ENCODE measurements around the gene ITIH6. TPM values are rescaled to one million over a fixed set of nuclear protein-coding genes. Genes with fewer than 3 reads are reported as not detected.
"Not testable (repeated sequence)": the region's sequence is repeated elsewhere in the genome, so short reads cannot be mapped to it uniquely, and the experiment has no call there.

The ITIH6 gene
- total RNA-seq, 2 experiments from 2014 or later: not detected

DNA sequence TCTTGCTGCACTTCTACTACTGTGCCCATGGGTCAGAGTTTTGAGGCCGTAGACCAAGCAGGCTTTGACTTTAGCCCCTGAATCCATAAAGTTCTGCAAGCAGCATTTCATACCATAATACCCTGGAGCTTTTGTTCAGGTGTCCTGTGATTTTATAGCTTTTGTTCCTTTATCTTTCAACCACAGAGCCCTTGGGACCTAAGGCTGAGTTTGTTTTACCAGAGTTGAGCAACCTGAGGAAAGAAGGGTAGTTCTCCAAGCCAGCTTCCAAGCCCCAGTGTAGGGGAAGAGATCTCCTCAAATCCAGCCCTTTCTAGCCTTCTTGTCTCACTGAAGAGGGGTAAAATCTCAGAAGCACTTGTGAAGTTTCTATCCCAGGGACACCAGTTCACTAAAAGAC, 44.6 kb upstream of the ITIH6 start:
- intact Hi-C loops (cut with micrococcal nuclease; ENCODE audit: unreplicated experiment): no loop called here
- CTCF ChIA-PET (ENCODE audit: unreplicated experiment): no interaction called here
- Histone ChIP-seq H3K79me2 (ENCODE audit: insufficient read depth, low read depth, low read length) (no peaks in the 10 kb centered on the region), H3K9me3 (ENCODE audit: low read length) (no peaks in the 10 kb centered on the region), H3K27ac (ENCODE audit: low read depth, low read length, poor library complexity, severe bottlenecking) (no peak overlapping the region), H3K4me2 (ENCODE audit: low read length) (no peak overlapping the region), H4K20me1 (ENCODE audit: insufficient read depth, low read length) (no peaks in the 10 kb centered on the region), H2AFZ (ENCODE audit: low read length) (no peak overlapping the region), H3K4me1 (ENCODE audit: insufficient read depth, low read length, poor library complexity, severe bottlenecking) (no peaks in the 10 kb centered on the region), H3K36me3 (ENCODE audit: insufficient read depth, low read length) (no peaks in the 10 kb centered on the region), H3K4me3 (ENCODE audit: low read depth, low read length, poor library complexity, severe bottlenecking) (no peak overlapping the region), H3K9me2 (ENCODE audit: insufficient read depth, low read length) (no peaks in the 10 kb centered on the region)
- TF ChIP-seq EZH2phosphoT487 (IDR thresholded peaks at IDR 0.05; ENCODE audit: borderline replicate concordance, low read depth, low read length): no peak
- no peak for TF ChIP-seq CTCF (conservative IDR thresholded peaks at IDR 0.05; ENCODE audit: low read length)
- BruUV-seq (replicated peaks): no TSS peak
- POLR2A ChIA-PET: no interaction called here
- no peak for DNase-seq (ENCODE audit: low spot score)

- H4K20me1 ChIP-seq (ENCODE audit: insufficient read depth, low read length); H3K4me1 ChIP-seq (ENCODE audit: insufficient read depth, low read length, poor library complexity, severe bottlenecking); H2AFZ ChIP-seq (ENCODE audit: low read length); H3K36me3 ChIP-seq (ENCODE audit: insufficient read depth, low read length); H3K4me2 ChIP-seq (ENCODE audit: low read length); H3K4me3 ChIP-seq (ENCODE audit: low read depth, low read length, poor library complexity, severe bottlenecking); H3K27ac ChIP-seq (ENCODE audit: low read depth, low read length, poor library complexity, severe bottlenecking); POLR2A ChIA-PET; H3K9me2 ChIP-seq (ENCODE audit: insufficient read depth, low read length); CTCF ChIA-PET (ENCODE audit: unreplicated experiment); DNase-seq (ENCODE audit: low spot score); intact Hi-C loops (cut with micrococcal nuclease; ENCODE audit: unreplicated experiment); BruUV-seq (replicated peaks); H3K9me3 ChIP-seq (ENCODE audit: low read length); H3K79me2 ChIP-seq (ENCODE audit: insufficient read depth, low read depth, low read length): not testable (repeated sequence)
Measured at GRCh38 chrX:54841184-54841874, 43.3 kb upstream of the ITIH6 start.

DNA sequence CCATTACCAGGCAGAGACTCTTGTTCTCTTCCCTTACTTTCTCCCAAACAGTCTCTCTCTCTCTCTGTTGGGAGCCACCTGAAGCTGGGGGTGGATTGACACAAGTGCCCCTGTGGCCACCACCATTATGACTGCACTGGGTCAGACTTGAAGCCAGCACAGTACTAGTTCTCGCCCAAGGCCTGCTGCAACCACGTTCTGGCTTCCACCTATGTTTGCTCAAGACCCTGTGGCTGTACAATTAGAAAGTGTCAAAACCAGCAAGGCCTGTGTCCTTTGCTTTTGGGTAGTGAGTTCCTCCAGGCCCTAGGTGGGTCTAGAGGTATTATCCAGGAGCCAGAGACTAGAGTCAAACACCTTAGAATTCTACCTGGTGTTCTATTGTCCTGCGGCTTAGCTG, 40.5 kb upstream of the ITIH6 start:
- no peaks in the 10 kb centered on the region for H3K36me3 ChIP-seq (ENCODE audit: insufficient read depth, low read length)
- no peak for DNase-seq (ENCODE audit: low spot score)
- H3K4me2 ChIP-seq (ENCODE audit: low read length): no peak overlapping the region
- no peaks in the 10 kb centered on the region for H3K9me2 ChIP-seq (ENCODE audit: insufficient read depth, low read length)
- H3K4me1 ChIP-seq (ENCODE audit: insufficient read depth, low read length, poor library complexity, severe bottlenecking): no peaks in the 10 kb centered on the region
- CTCF ChIA-PET (ENCODE audit: unreplicated experiment): no interaction called here
- H2AFZ ChIP-seq (ENCODE audit: low read length): no peak overlapping the region
- no peak overlapping the region for H3K27ac ChIP-seq (ENCODE audit: low read depth, low read length, poor library complexity, severe bottlenecking)
- H3K79me2 ChIP-seq (ENCODE audit: insufficient read depth, low read depth, low read length): no peaks in the 10 kb centered on the region
- no peaks in the 10 kb centered on the region for H4K20me1 ChIP-seq (ENCODE audit: insufficient read depth, low read length)
- POLR2A ChIA-PET: no interaction called here
- no peaks in the 10 kb centered on the region for H3K9me3 ChIP-seq (ENCODE audit: low read length)
- no TSS peak for BruUV-seq (replicated peaks)
- no peak overlapping the region for H3K4me3 ChIP-seq (ENCODE audit: low read depth, low read length, poor library complexity, severe bottlenecking)
- intact Hi-C loops (cut with micrococcal nuclease; ENCODE audit: unreplicated experiment): no loop called here
- TF ChIP-seq CTCF (conservative IDR thresholded peaks at IDR 0.05; ENCODE audit: low read length): no peak
- no peak for TF ChIP-seq EZH2phosphoT487 (IDR thresholded peaks at IDR 0.05; ENCODE audit: borderline replicate concordance, low read depth, low read length)

All from OCI-LY7 (cell line).